Gastrocnemius medialis (tissue), 4 donors: ENCODE results near the gene ATP1A3.
"Not testable (repeated sequence)": the region's sequence is repeated elsewhere in the genome, so short reads cannot be mapped to it uniquely, and the experiment has no call there.

Experiments used
- POLR2A ChIP-seq, 2 donors: fragments of 450-650 bp; IDR thresholded peaks; one replicate each; pipeline ENCODE4 v1.6.1; 2017; ENCODE audit warnings: antibody characterized with exemption in 2 of 2, mild to moderate bottlenecking in 2 of 2, moderate library complexity in 2 of 2
- TF ChIP-seq, protein P1 (sequence below), 5 experiments: fragments of 450-650 bp in 3 of 5; fragments of 200-600 bp in 2 of 5; sonication (generic) in 2 of 5; IDR thresholded peaks in 4 of 5; conservative IDR thresholded peaks in 1 of 5; 1 replicate in 4 of 5; 2 replicates in 1 of 5; pipeline ENCODE4 v1.5.1; 2016 to 2019; ENCODE audit warnings: antibody characterized with exemption in 5 of 5, mild to moderate bottlenecking in 3 of 5, moderate library complexity in 3 of 5

GRCh38 chr19:42040491-42040890 lies 46.5 kb upstream of the ATP1A3 start:
- TF ChIP-seq, protein P1, sequence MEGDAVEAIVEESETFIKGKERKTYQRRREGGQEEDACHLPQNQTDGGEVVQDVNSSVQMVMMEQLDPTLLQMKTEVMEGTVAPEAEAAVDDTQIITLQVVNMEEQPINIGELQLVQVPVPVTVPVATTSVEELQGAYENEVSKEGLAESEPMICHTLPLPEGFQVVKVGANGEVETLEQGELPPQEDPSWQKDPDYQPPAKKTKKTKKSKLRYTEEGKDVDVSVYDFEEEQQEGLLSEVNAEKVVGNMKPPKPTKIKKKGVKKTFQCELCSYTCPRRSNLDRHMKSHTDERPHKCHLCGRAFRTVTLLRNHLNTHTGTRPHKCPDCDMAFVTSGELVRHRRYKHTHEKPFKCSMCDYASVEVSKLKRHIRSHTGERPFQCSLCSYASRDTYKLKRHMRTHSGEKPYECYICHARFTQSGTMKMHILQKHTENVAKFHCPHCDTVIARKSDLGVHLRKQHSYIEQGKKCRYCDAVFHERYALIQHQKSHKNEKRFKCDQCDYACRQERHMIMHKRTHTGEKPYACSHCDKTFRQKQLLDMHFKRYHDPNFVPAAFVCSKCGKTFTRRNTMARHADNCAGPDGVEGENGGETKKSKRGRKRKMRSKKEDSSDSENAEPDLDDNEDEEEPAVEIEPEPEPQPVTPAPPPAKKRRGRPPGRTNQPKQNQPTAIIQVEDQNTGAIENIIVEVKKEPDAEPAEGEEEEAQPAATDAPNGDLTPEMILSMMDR (IDR thresholded peaks at IDR 0.05 in 4 of 5, conservative IDR thresholded peaks at IDR 0.05 in 1 of 5), result not testable (repeated sequence)
- TF ChIP-seq POLR2A (IDR thresholded peaks at IDR 0.05), result not testable (repeated sequence)
